Activated CD4-positive, alpha-beta T cell treated with anti-CD3 and anti-CD28 coated beads, Interleukin-2, amount 10 ng/mL, durations not matched to agents 7 days and 5 days (primary cell): ENCODE measurements around the gene PPDPF. TPM values are rescaled to one million over a fixed set of nuclear protein-coding genes. Genes with fewer than 3 reads are reported as not detected.
"Not testable (repeated sequence)": the region's sequence is repeated elsewhere in the genome, so short reads cannot be mapped to it uniquely, and the experiment has no call there.

Experiments used
- CTCF ChIA-PET: fragments of 350-600 bp; sonication (Branson Sonifier 250); formaldehyde crosslinking; loops from one replicate; lab custom pipeline; 2021; ENCODE audit warnings: antibody characterized with exemption; lab: Charles Lee
- POLR2A ChIA-PET: fragments of 350-600 bp; sonication (Branson Sonifier 250); formaldehyde crosslinking; loops from one replicate; lab custom pipeline; 2021; ENCODE audit warnings: antibody characterized with exemption; lab: Charles Lee
- DNase-seq: peaks from one replicate; pipeline ENCODE4 v3.0.0-alpha.2; 2020
- H3K27ac Mint-ChIP-seq: one replicate; pipeline ENCODE4 v1.8.0; 2021; ENCODE audit warnings: mild to moderate bottlenecking, moderate library complexity, mixed read lengths
- H3K27me3 Mint-ChIP-seq: one replicate; pipeline ENCODE4 v1.8.0; 2021; ENCODE audit warnings: mixed read lengths
- H3K36me3 Mint-ChIP-seq: one replicate; pipeline ENCODE4 v1.8.0; 2021; ENCODE audit warnings: low read depth, mixed read lengths
- H3K4me1 Mint-ChIP-seq: one replicate; pipeline ENCODE4 v1.8.0; 2021; ENCODE audit warnings: mixed read lengths
- H3K4me3 Mint-ChIP-seq: one replicate; pipeline ENCODE4 v1.8.0; 2021; ENCODE audit warnings: mild to moderate bottlenecking, moderate library complexity, mixed read lengths
- H3K9me3 Mint-ChIP-seq: one replicate; pipeline ENCODE4 v1.8.0; 2021; ENCODE audit warnings: mixed read lengths
- total RNA-seq, 2 experiments: library from RNA; stranded (reverse); gene quantifications; one replicate each; pipeline ENCODE4 v1.2.3, GENCODE V29; 2021

Gene PPDPF
- total RNA-seq, 2 experiments from 2014 or later, result 167 to 193 TPM

GRCh38 chr20:63507083-63507743, 13.4 kb upstream of the PPDPF start:
- H3K4me1 Mint-ChIP-seq, result peaks cover 5% of the 10 kb centered on the region
- H3K27ac Mint-ChIP-seq, result no peak overlapping the region
- no peak for DNase-seq
- peaks cover 5% of the 10 kb centered on the region for H3K9me3 Mint-ChIP-seq
- peaks cover 24% of the 10 kb centered on the region for H3K27me3 Mint-ChIP-seq
- H3K36me3 Mint-ChIP-seq, result no peaks in the 10 kb centered on the region
- no peak overlapping the region for H3K4me3 Mint-ChIP-seq
- ChIA-PET POLR2A (no interaction called here), CTCF (interaction anchor here (0.9 kb wide), 1 partner anchor 178 kb away, joined by 3 read pairs; no protein-coding TSS in a partner anchor)

DNA sequence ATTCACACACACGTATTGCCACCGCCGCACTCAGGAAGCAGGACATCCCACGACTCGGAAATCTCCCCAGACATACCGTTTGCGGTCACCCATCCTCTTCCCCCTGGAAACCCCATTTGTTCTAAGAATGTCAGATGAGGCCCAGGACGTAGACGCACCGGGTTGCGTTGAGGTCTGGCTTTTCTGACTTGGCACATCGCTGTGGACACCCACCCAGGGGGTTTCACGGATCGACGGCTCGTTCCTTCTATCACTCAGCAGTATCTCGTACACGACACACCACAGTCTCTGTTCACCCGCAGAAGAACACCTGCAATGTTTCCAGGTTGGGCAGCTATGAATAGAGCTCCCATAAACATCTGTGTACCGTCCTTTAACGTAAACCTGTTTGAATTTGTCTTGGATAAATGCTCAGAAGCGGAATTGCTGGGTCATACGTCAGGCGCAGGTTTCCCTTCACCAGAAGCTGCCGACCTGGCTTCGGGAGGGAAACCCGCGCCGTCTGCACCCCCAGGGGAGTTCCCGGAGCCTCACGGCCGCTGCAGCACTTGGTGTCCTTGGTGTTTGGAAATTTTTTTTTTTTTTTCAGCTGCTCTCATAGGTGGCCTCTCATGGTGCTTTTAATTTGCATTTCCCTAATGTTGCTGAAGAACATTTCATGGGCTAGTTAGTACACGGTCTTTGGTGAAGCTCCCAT, 12.3 kb upstream of the PPDPF start:
- peaks cover 31% of the 10 kb centered on the region for H3K27me3 Mint-ChIP-seq

GRCh38 chr20:63509088-63509564, 11.4 kb upstream of the PPDPF start:
- no peak for DNase-seq
- peaks cover 31% of the 10 kb centered on the region for H3K27me3 Mint-ChIP-seq
- ChIA-PET POLR2A (no interaction called here), CTCF (interaction anchor here (0.7 kb wide), 1 partner anchor 318 kb away, joined by 3 read pairs; no protein-coding TSS in a partner anchor)
- H3K27ac Mint-ChIP-seq, result no peak overlapping the region
- no peaks in the 10 kb centered on the region for H3K36me3 Mint-ChIP-seq
- peaks cover 5% of the 10 kb centered on the region for H3K4me1 Mint-ChIP-seq
- H3K4me3 Mint-ChIP-seq, result no peak overlapping the region
- peaks cover 10% of the 10 kb centered on the region for H3K9me3 Mint-ChIP-seq

More for the DNA sequence above, 12.3 kb upstream of the PPDPF start:
- Mint-ChIP-seq H3K4me3 (no peak overlapping the region), H3K36me3 (no peaks in the 10 kb centered on the region), H3K4me1 (peaks cover 5% of the 10 kb centered on the region), H3K9me3 (peaks cover 6% of the 10 kb centered on the region), H3K27ac (no peak overlapping the region)
- CTCF ChIA-PET, result interaction anchor here (0.6 to 0.9 kb wide), 2 partner anchors 14 to 179 kb away, joined by 3 read pairs; no protein-coding TSS in a partner anchor
- no peak for DNase-seq
- POLR2A ChIA-PET, result no interaction called here

DNA sequence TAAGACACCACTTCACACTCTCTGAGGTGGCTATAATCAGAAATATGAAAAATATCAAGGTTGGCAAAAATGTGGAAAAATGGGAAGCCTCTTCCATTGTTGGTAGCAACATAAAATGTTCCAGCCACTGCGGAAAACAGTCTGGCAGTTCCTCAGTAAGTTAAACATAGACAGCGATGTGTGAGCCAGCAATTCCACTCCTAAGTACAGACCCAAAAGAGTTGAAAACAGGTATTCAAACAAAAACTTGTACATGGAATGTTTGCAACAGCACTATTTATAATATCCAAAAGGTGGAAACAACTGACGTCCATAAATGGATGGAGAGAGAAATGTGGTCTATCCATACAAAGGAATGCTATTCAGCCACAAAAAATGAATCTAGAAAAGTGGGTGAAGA, 7.4 kb upstream of the PPDPF start:
- Mint-ChIP-seq H3K9me3 (peaks cover 18% of the 10 kb centered on the region), H3K4me3 (no peak overlapping the region), H3K27me3 (peaks cover 40% of the 10 kb centered on the region), H3K36me3 (peaks cover 2% of the 10 kb centered on the region), H3K27ac (no peak overlapping the region), H3K4me1 (peaks cover 2% of the 10 kb centered on the region)
- ChIA-PET CTCF (no interaction called here), POLR2A (no interaction called here)
- DNase-seq, result no peak

GRCh38 chr20:63514520-63514919, 6.0 kb upstream of the PPDPF start:
- DNase-seq, result peak; percentile 6
- Mint-ChIP-seq H3K9me3 (peaks cover 18% of the 10 kb centered on the region), H3K27me3 (peaks cover 36% of the 10 kb centered on the region)
- H3K27ac Mint-ChIP-seq, H3K4me1 Mint-ChIP-seq, POLR2A ChIA-PET, H3K4me3 Mint-ChIP-seq, H3K36me3 Mint-ChIP-seq: not testable (repeated sequence)
- CTCF ChIA-PET, result interaction anchor here (0.6 kb wide), 1 partner anchor 1409 kb away, joined by 3 read pairs; no protein-coding TSS in a partner anchor

DNA sequence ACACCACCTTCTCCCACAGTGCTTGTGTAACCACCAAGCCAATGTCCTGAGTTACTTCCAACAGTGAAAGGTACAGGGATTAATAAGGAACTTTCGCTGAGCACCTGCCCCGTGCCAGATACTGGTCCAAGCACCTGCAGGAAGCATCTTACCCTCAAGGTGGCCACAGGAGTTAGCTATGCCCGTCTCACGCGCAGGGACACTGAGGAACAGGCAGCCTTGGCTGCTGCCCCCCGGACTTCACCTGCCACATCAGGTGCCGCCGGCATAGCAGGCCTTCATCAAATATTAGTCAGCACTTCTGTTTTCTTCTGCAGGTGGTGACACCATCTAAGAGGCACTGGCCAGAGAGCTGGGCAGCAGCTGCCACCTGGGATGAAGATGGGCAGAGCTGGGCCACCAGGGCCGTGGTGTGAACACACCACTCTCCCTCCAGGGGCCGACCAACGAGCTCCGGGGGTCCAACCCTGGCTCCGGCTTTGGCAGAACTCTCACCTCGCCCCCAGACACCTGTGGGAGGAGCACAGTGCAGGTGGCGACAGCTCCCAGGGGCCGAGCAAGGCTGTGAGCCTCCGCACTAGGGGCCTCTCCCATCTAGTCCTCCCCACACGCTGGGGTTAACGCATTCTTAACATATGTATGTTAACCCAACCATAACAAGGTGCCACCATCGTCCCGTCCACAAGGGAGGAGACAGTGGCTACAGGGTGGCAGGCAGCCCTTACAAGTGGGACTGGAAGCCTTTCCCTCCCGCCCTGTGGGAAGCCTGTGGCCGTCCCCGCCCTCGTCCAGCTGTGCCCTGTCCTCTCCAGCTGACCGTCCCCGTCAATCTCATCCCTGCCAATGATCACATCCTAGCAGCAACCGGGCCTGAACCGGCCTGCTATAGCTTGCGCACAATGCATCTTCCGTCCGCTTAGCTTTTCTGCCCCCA, 2.9 kb upstream of the PPDPF start:
- peaks cover 10% of the 10 kb centered on the region for H3K4me1 Mint-ChIP-seq
- no peak for DNase-seq
- no peak overlapping the region for H3K4me3 Mint-ChIP-seq
- peaks cover 25% of the 10 kb centered on the region for H3K27me3 Mint-ChIP-seq
- H3K27ac Mint-ChIP-seq, result no peak overlapping the region
- H3K9me3 Mint-ChIP-seq, result peaks cover 20% of the 10 kb centered on the region
- ChIA-PET POLR2A (no interaction called here), CTCF (interaction anchor here (1.7 kb wide), 1 partner anchor 21 kb away, joined by 7 read pairs; no protein-coding TSS in a partner anchor)
- peaks cover 9% of the 10 kb centered on the region for H3K36me3 Mint-ChIP-seq

DNA sequence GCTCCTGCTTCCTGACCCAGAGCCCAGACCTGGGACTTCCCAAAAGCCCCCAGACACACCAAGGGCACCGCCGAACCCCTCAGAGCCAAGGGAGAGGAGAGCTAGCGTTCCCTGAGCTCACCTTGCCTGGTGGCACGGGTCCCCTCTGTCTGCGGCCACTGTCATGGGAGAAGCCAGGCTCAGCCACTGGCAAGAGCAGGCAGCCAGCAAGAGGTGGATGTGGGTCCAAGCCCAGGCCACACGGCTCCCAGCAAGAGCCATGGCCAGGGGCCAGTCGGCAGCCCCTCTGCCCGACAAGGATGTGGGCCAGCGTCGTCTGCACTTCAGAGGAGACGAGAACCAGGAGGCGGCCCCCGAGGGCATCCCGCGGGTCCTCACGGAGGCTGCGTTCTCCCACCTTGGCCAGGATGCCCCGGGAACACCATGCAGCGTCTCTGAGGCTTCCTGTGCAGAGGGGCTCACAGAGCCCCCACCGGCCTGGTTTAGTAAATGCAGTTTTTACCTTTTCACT, 2.2 kb upstream of the PPDPF start:
- peaks cover 17% of the 10 kb centered on the region for H3K27me3 Mint-ChIP-seq
- POLR2A ChIA-PET, result no interaction called here
- H3K4me3 Mint-ChIP-seq, result no peak overlapping the region
- H3K27ac Mint-ChIP-seq, result no peak overlapping the region
- DNase-seq, result no peak
- H3K9me3 Mint-ChIP-seq, result peaks cover 18% of the 10 kb centered on the region
- H3K4me1 Mint-ChIP-seq, result peaks cover 11% of the 10 kb centered on the region
- peaks cover 15% of the 10 kb centered on the region for H3K36me3 Mint-ChIP-seq
- CTCF ChIA-PET, result interaction anchor here (1.4 to 1.7 kb wide), 2 partner anchors 11 to 22 kb away, joined by 4 to 7 read pairs; no protein-coding TSS in a partner anchor

GRCh38 chr20:63518946-63519667, 1.5 kb upstream of the PPDPF start:
- Mint-ChIP-seq H3K27ac (peak overlapping the region; percentile 73), H3K27me3 (peaks cover 14% of the 10 kb centered on the region), H3K9me3 (peaks cover 19% of the 10 kb centered on the region), H3K4me3 (peak overlapping the region; percentile 67), H3K36me3 (peaks cover 21% of the 10 kb centered on the region), H3K4me1 (peaks cover 13% of the 10 kb centered on the region)
- CTCF ChIA-PET, result interaction anchor here (1.4 kb wide), 1 partner anchor 10 kb away, joined by 4 read pairs; no protein-coding TSS in a partner anchor
- POLR2A ChIA-PET, result no interaction called here
- DNase-seq, result no peak

DNA sequence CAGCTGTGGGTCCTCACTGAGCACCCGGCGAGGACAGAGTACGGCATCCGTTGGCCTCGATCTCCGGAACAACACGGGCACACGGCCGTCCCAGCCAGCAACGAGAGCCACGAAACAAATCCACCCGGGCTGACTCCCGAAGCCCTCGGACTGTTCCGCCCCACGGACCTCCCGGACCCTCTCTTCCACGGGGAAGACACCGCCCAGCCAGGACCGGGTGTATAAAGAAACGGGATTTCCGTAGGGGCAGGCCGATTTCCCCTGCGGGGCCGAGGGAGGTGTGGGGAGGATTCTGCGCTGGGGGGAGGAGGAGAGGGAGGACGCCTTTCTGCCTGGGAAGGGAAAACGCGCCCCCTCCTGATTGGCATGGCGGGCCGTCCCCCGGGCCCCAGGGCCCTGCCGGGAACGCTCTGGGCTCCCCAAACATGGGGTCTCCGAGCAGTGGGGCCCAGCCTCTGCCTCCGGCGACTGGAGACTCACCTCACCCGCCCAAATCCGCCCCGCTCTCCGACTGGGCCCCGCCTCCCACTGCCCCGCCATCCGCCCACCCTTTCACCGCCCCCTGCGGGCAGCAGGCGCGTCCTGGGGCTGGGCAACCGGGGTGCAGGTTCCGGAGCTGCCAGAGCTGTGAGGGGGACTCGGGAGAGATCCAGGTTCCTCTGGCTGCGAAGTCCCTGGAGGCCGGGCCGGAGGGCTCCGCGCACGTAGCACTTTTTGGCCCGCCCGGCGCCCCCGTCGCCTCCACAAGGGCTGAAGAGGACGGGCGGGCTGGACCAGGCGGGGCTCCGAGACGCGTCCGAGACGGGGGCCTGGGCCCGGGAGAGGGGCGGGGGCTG, 679 bp upstream of the PPDPF start:
- Mint-ChIP-seq H3K4me3 (peak overlapping the region; percentile 67), H3K9me3 (peaks cover 15% of the 10 kb centered on the region), H3K36me3 (peaks cover 23% of the 10 kb centered on the region), H3K27me3 (peaks cover 9% of the 10 kb centered on the region), H3K27ac (peak overlapping the region; percentile 74), H3K4me1 (peaks cover 12% of the 10 kb centered on the region)
- ChIA-PET POLR2A (no interaction called here), CTCF (interaction anchor here (0.5 to 2.3 kb wide), 5 partner anchors 10 to 114 kb away, joined by 3 to 21 read pairs (median 4); partner anchors contain the start of gene PTK6)
- DNase-seq, result peak; percentile 71

- DNase-seq, result peak; percentile 77
- POLR2A ChIA-PET, result interaction anchor here (0.7 kb wide), 2 partner anchors 24 to 307 kb away, joined by 3 read pairs; no protein-coding TSS in a partner anchor
- H3K4me1 Mint-ChIP-seq, result peaks cover 12% of the 10 kb centered on the region
- CTCF ChIA-PET, result interaction anchor here (0.6 to 2.3 kb wide), 7 partner anchors 13 to 536 kb away, joined by 3 to 21 read pairs (median 4); partner anchors contain the start of gene PTK6
- no peaks in the 10 kb centered on the region for H3K27me3 Mint-ChIP-seq
- H3K4me3 Mint-ChIP-seq, result peak overlapping the region; percentile 73
- H3K27ac Mint-ChIP-seq, result peak overlapping the region; percentile 81
- H3K9me3 Mint-ChIP-seq, result peaks cover 8% of the 10 kb centered on the region
- peaks cover 23% of the 10 kb centered on the region for H3K36me3 Mint-ChIP-seq
Measured at GRCh38 chr20:63520934-63521601, 503 bp downstream of the PPDPF start.
